Prostate gland (tissue), 2 donors: ENCODE data around the gene IRX4.

Experiments used
- POLR2A ChIP-seq: fragments of 450-650 bp; IDR thresholded peaks from one replicate; pipeline ENCODE4 v1.6.1; 2016; ENCODE audit warnings: antibody characterized with exemption, mild to moderate bottlenecking
- TF ChIP-seq, protein P1 (sequence below), 4 experiments: fragments of 200-600 bp in 2 of 4; fragments of 450-650 bp in 2 of 4; sonication (generic) in 2 of 4; IDR thresholded peaks; 1 replicate in 3 of 4; 2 replicates in 1 of 4; pipeline ENCODE4 v1.5.1; 2016 to 2019; ENCODE audit warnings: antibody characterized with exemption in 4 of 4, mild to moderate bottlenecking in 2 of 4, moderate library complexity in 2 of 4

DNA sequence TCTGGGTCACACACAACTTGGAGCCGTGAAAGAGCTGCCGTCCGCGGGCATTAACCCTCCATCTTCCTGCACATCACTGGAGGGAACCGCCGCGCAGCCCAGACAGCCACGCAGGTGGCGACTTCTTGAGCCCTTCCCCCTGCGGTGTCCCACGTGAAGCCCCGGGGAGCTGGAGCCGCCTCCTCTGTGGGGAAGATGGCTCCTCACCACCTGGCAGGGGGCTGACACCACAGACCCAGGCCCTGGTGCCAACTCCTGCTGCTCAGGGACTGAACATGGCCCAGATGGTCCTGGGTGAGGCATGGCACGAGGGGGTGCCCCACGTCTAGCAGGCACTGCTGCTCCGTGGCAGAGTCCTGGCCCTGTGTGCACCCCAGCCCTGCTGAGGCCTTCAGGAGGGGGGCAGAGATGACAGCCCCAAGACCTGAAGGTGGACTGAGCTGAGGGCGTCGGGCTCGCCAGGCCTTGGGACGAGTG lies 42.6 kb downstream of the IRX4 start:
- TF ChIP-seq, protein P1, sequence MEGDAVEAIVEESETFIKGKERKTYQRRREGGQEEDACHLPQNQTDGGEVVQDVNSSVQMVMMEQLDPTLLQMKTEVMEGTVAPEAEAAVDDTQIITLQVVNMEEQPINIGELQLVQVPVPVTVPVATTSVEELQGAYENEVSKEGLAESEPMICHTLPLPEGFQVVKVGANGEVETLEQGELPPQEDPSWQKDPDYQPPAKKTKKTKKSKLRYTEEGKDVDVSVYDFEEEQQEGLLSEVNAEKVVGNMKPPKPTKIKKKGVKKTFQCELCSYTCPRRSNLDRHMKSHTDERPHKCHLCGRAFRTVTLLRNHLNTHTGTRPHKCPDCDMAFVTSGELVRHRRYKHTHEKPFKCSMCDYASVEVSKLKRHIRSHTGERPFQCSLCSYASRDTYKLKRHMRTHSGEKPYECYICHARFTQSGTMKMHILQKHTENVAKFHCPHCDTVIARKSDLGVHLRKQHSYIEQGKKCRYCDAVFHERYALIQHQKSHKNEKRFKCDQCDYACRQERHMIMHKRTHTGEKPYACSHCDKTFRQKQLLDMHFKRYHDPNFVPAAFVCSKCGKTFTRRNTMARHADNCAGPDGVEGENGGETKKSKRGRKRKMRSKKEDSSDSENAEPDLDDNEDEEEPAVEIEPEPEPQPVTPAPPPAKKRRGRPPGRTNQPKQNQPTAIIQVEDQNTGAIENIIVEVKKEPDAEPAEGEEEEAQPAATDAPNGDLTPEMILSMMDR (IDR thresholded peaks at IDR 0.05) = no peak
- TF ChIP-seq POLR2A = no peak
